Measurements from ENCODE around the gene SEMA3G. TPM values are rescaled to one million over a fixed set of nuclear protein-coding genes. Genes with fewer than 3 reads are reported as not detected.

Gene SEMA3G
- total RNA-seq, 1 experiment from 2014 or later, result 0.32 TPM

- no peak for TF ChIP-seq CTCF (IDR thresholded peaks at IDR 0.05; ENCODE audit: insufficient read depth in 1 of 2, low read depth in 1 of 2, low read length in 1 of 2, severe bottlenecking in 1 of 2, unreplicated experiment in 1 of 2)
- DNase-seq, result no peak
- ChIA-PET POLR2A (interaction anchor here (0.6 kb wide), 1 partner anchor 194 kb away, joined by 6 read pairs; the partner anchor contains the start of gene TWF2), CTCF (no interaction called here)
- no peaks in the 10 kb centered on the region for H3K36me3 ChIP-seq (ENCODE audit: control insufficient read depth, insufficient read depth, low read length)
- no peaks in the 10 kb centered on the region for H3K9me3 ChIP-seq
- BruUV-seq (replicated peaks), result no TSS peak
- H3K36me3 Mint-ChIP-seq (ENCODE audit: insufficient read depth, unreplicated experiment), result no peaks in the 10 kb centered on the region
- no peaks in the 10 kb centered on the region for H3K4me1 Mint-ChIP-seq (ENCODE audit: low read depth, unreplicated experiment)
- no peak overlapping the region for H3K4me3 ChIP-seq (ENCODE audit: low read depth, low read length)
- H3K4me3 Mint-ChIP-seq (ENCODE audit: unreplicated experiment), result no peak overlapping the region
- H3K27ac Mint-ChIP-seq (ENCODE audit: unreplicated experiment), result no peak overlapping the region
- H3K27me3 Mint-ChIP-seq (ENCODE audit: insufficient read depth, unreplicated experiment), result no peaks in the 10 kb centered on the region
- H3K27me3 ChIP-seq (replicated peaks; ENCODE audit: control insufficient read depth, insufficient read depth, low read length), result no peaks in the 10 kb centered on the region
- peaks cover 15% of the 10 kb centered on the region for H3K4me1 ChIP-seq
- no peaks in the 10 kb centered on the region for H3K9me3 Mint-ChIP-seq (ENCODE audit: unreplicated experiment)
- intact Hi-C loops (cut with micrococcal nuclease; ENCODE audit: unreplicated experiment), result no loop called here
Measured at GRCh38 chr3:52432691-52433141, 12.2 kb downstream of the SEMA3G start.

- TF ChIP-seq CTCF (IDR thresholded peaks at IDR 0.05; ENCODE audit: insufficient read depth in 1 of 2, low read depth in 1 of 2, low read length in 1 of 2, severe bottlenecking in 1 of 2, unreplicated experiment in 1 of 2), result no peak
- no peaks in the 10 kb centered on the region for H3K4me1 Mint-ChIP-seq (ENCODE audit: low read depth, unreplicated experiment)
- ChIA-PET POLR2A (interaction anchor here (0.6 kb wide), 1 partner anchor 193 kb away, joined by 6 read pairs; the partner anchor contains the start of gene TWF2), CTCF (no interaction called here)
- no peak overlapping the region for H3K4me3 Mint-ChIP-seq (ENCODE audit: unreplicated experiment)
- intact Hi-C loops (cut with micrococcal nuclease; ENCODE audit: unreplicated experiment), result no loop called here
- Histone ChIP-seq H3K4me3 (ENCODE audit: low read depth, low read length) (no peak overlapping the region), H3K9me3 (no peaks in the 10 kb centered on the region), H3K36me3 (ENCODE audit: control insufficient read depth, insufficient read depth, low read length) (no peaks in the 10 kb centered on the region), H3K27me3 (replicated peaks; ENCODE audit: control insufficient read depth, insufficient read depth, low read length) (no peaks in the 10 kb centered on the region), H3K4me1 (peaks cover 15% of the 10 kb centered on the region)
- H3K27ac Mint-ChIP-seq (ENCODE audit: unreplicated experiment), result no peak overlapping the region
- no peaks in the 10 kb centered on the region for H3K27me3 Mint-ChIP-seq (ENCODE audit: insufficient read depth, unreplicated experiment)
- DNase-seq, result no peak
- H3K9me3 Mint-ChIP-seq (ENCODE audit: unreplicated experiment), result no peaks in the 10 kb centered on the region
- H3K36me3 Mint-ChIP-seq (ENCODE audit: insufficient read depth, unreplicated experiment), result no peaks in the 10 kb centered on the region
- no TSS peak for BruUV-seq (replicated peaks)
Measured at GRCh38 chr3:52432225-52432624, 12.7 kb downstream of the SEMA3G start.

GRCh38 chr3:52431459-52432223 lies 13.3 kb downstream of the SEMA3G start:
- intact Hi-C loops (cut with micrococcal nuclease; ENCODE audit: unreplicated experiment), result no loop called here
- CTCF ChIA-PET, result no interaction called here
- H3K27ac Mint-ChIP-seq (ENCODE audit: unreplicated experiment), result no peak overlapping the region
- H3K4me3 Mint-ChIP-seq (ENCODE audit: unreplicated experiment), result no peak overlapping the region
- no peaks in the 10 kb centered on the region for H3K36me3 Mint-ChIP-seq (ENCODE audit: insufficient read depth, unreplicated experiment)
- H3K27me3 Mint-ChIP-seq (ENCODE audit: insufficient read depth, unreplicated experiment), result no peaks in the 10 kb centered on the region
- no peak for DNase-seq
- BruUV-seq (replicated peaks), result no TSS peak
- POLR2A ChIA-PET, result no interaction called here
- no peaks in the 10 kb centered on the region for H3K4me1 Mint-ChIP-seq (ENCODE audit: low read depth, unreplicated experiment)
- peaks cover 15% of the 10 kb centered on the region for H3K4me1 ChIP-seq
- H3K9me3 ChIP-seq, result no peaks in the 10 kb centered on the region
- H3K27me3 ChIP-seq (replicated peaks; ENCODE audit: control insufficient read depth, insufficient read depth, low read length), result no peaks in the 10 kb centered on the region
- H3K36me3 ChIP-seq (ENCODE audit: control insufficient read depth, insufficient read depth, low read length), result no peaks in the 10 kb centered on the region
- H3K4me3 ChIP-seq (ENCODE audit: low read depth, low read length), result no peak overlapping the region
- H3K9me3 Mint-ChIP-seq (ENCODE audit: unreplicated experiment), result no peaks in the 10 kb centered on the region
- TF ChIP-seq CTCF (IDR thresholded peaks at IDR 0.05; ENCODE audit: insufficient read depth in 1 of 2, low read depth in 1 of 2, low read length in 1 of 2, severe bottlenecking in 1 of 2, unreplicated experiment in 1 of 2), result no peak
